Liver (tissue), 9 donors: ENCODE results near the gene FRMD4B. TPM values are rescaled to one million over a fixed set of nuclear protein-coding genes. Genes with fewer than 3 reads are reported as not detected.

ENCODE experiments used
- DNase-seq: peaks from one replicate; pipeline ENCODE4 v3.0.0-alpha.2; 2017; ENCODE audit warnings: low spot score
- H3K27ac ChIP-seq, 2 donors: one replicate each; pipeline ENCODE4 v1.7.0; 2013; ENCODE audit warnings: inconsistent platforms in 2 of 2, low read length in 2 of 2, control low read depth in 1 of 2, low read depth in 1 of 2, mild to moderate bottlenecking in 1 of 2
- H3K27me3 ChIP-seq, 4 donors: one replicate each; pipeline versions ENCODE4 v1.6.1 to v1.7.0; 2013; ENCODE audit warnings: low read length in 3 of 4, inconsistent platforms in 1 of 4, mild to moderate bottlenecking in 1 of 4, moderate library complexity in 1 of 4; ENCODE audit not compliant: control insufficient read depth in 4 of 4, insufficient read depth in 4 of 4
- H3K36me3 ChIP-seq, 4 donors: one replicate each; pipeline versions ENCODE4 v1.6.1 to v1.7.0; 2013; ENCODE audit warnings: low read length in 3 of 4, mild to moderate bottlenecking in 3 of 4, low read depth in 1 of 4, moderate library complexity in 1 of 4; ENCODE audit not compliant: control insufficient read depth in 4 of 4, insufficient read depth in 3 of 4
- H3K4me1 ChIP-seq, 4 donors: one replicate each; pipeline versions ENCODE4 v1.6.1 to v1.7.0; 2013; ENCODE audit warnings: low read length in 3 of 4, mild to moderate bottlenecking in 3 of 4, moderate library complexity in 1 of 4; ENCODE audit not compliant: control insufficient read depth in 4 of 4, insufficient read depth in 4 of 4
- H3K4me3 ChIP-seq, 3 donors: one replicate each; pipeline versions ENCODE4 v1.6.1 to v1.7.0; 2013; ENCODE audit warnings: low read length in 3 of 3, control low read depth in 1 of 3, low read depth in 1 of 3, mild to moderate bottlenecking in 1 of 3
- H3K9ac ChIP-seq, 2 donors: one replicate each; pipeline ENCODE4 v1.7.0; 2013; ENCODE audit warnings: low read length in 2 of 2, mild to moderate bottlenecking in 2 of 2, moderate library complexity in 2 of 2, control low read depth in 1 of 2, low read depth in 1 of 2
- H3K9me3 ChIP-seq, 4 donors: one replicate each; pipeline versions ENCODE4 v1.6.1 to v1.7.0; 2013; ENCODE audit warnings: low read length in 3 of 4; ENCODE audit not compliant: control insufficient read depth in 4 of 4
- EGR1 ChIP-seq, 2 donors: IDR thresholded peaks; 2 replicates each; pipeline ENCODE4 v1.6.1; 2016 to 2018; ENCODE audit warnings: antibody characterized with exemption in 2 of 2, low read depth in 2 of 2
- FOXA1 ChIP-seq: IDR thresholded peaks from 2 replicates; pipeline ENCODE4 v1.6.1; 2016; ENCODE audit warnings: antibody characterized with exemption
- FOXA2 ChIP-seq: IDR thresholded peaks from 2 replicates; pipeline ENCODE4 v1.6.1; 2016; ENCODE audit warnings: antibody characterized with exemption
- GABPA ChIP-seq, 2 donors: IDR thresholded peaks in 1 of 2; conservative IDR thresholded peaks in 1 of 2; 2 replicates each; pipeline ENCODE4 v1.6.1; 2016; ENCODE audit warnings: antibody characterized with exemption in 2 of 2, mild to moderate bottlenecking in 1 of 2, moderate library complexity in 1 of 2
- HNF4A ChIP-seq, 2 donors: conservative IDR thresholded peaks; 2 replicates each; pipeline ENCODE4 v1.6.1; 2016; ENCODE audit warnings: antibody characterized with exemption in 2 of 2, mild to moderate bottlenecking in 2 of 2
- HNF4G ChIP-seq: IDR thresholded peaks from 2 replicates; pipeline ENCODE4 v1.6.1; 2016; ENCODE audit warnings: antibody characterized with exemption
- NR2F2 ChIP-seq: IDR thresholded peaks from 2 replicates; pipeline ENCODE4 v1.6.1; 2016; ENCODE audit warnings: antibody characterized with exemption
- TAF1 ChIP-seq: conservative IDR thresholded peaks from 2 replicates; pipeline ENCODE4 v1.6.1; 2016; ENCODE audit warnings: antibody characterized with exemption, mild to moderate bottlenecking
- YY1 ChIP-seq: IDR thresholded peaks from 2 replicates; pipeline ENCODE4 v1.6.1; 2016; ENCODE audit warnings: antibody characterized with exemption, mild to moderate bottlenecking
- WGBS: extraction: QIAGEN DNeasy Blood & Tissue Kit; methylation state at CpG from one replicate; pipeline ENCODE4 v1.1.7; 2013; 5-methylcytosine and 5-hydroxymethylcytosine counted together
- polyA plus RNA-seq, 2 donors: library from polyadenylated mRNA; stranded (reverse) in 1 of 2; unstranded in 1 of 2; fragments of 200-250 nt in 1 of 2; fragments of >200 nt in 1 of 2; fragmentation: Nextera tagmentation in 1 of 2; extraction: Ambion mirVana in 1 of 2; gene quantifications; one replicate each; pipeline versions ENCODE4 v1.2.1 to v1.2.3, GENCODE V29; 2013 to 2015
- total RNA-seq, 2 donors: library from RNA; depleted of rRNA; stranded (reverse); fragments of >200 nt; gene quantifications; one replicate each; pipeline ENCODE4 v1.2.3, GENCODE V29; 2014
- TF ChIP-seq, protein P1 (sequence below): IDR thresholded peaks from 2 replicates; pipeline ENCODE4 v1.6.1; 2016; ENCODE audit warnings: antibody characterized with exemption
- TF ChIP-seq, protein P2 (sequence below): IDR thresholded peaks from 2 replicates; pipeline ENCODE4 v1.6.1; 2016; ENCODE audit warnings: antibody characterized with exemption, mild to moderate bottlenecking
- TF ChIP-seq, protein P3 (sequence below): fragments of 150-350 bp; IDR thresholded peaks from 2 replicates; pipeline ENCODE4 v1.5.1; 2017; ENCODE audit warnings: improper control_type of control experiment, low read depth, low read length; ENCODE audit not compliant: missing input control
- TF ChIP-seq, protein P4 (sequence below): IDR thresholded peaks from 2 replicates; pipeline ENCODE4 v1.6.1; 2016; ENCODE audit warnings: antibody characterized with exemption
- donor health status: healthy.
- donor health status: healthy.
- donor health status: healthy.
- donor health status: healthy.
- donor health status: healthy.

The FRMD4B gene
- total and polyA plus RNA-seq, 4 donors: 7.3 to 22.6 (median 15.0) TPM

DNA sequence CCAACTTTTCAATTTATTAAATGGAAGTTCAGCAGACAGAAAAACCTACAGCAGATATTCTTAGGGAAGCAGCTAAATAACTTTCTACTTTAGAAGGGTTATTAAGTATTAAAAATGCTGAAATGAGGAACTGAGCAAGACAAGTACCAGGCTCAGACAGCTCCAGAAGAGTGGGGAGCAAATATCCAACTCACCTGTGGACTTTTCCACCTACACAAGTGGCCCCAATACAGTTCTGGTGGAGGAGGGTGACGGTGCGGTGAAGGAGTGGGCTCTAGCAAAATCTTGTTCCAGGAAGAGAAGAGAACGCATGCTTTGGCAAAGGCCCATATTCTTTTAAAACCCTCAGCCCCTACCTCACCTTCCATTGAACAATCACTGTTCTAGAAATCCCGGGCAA, 133.7 kb downstream of the FRMD4B start:
- Histone ChIP-seq H3K4me3 (no peak overlapping the region), H3K9me3 (no peaks in the 10 kb centered on the region), H3K27me3 (no peaks in the 10 kb centered on the region), H3K4me1 (peaks cover 11 to 30% (median 21%) of the 10 kb centered on the region in 4 donors), H3K36me3 (no peaks in the 10 kb centered on the region), H3K9ac (no peak overlapping the region), H3K27ac (no peak overlapping the region)
- no peak for TF ChIP-seq HNF4G
- no peak for TF ChIP-seq FOXA2
- TF ChIP-seq, protein P1, sequence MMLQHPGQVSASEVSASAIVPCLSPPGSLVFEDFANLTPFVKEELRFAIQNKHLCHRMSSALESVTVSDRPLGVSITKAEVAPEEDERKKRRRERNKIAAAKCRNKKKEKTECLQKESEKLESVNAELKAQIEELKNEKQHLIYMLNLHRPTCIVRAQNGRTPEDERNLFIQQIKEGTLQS: no peak
- TF ChIP-seq, protein P2, sequence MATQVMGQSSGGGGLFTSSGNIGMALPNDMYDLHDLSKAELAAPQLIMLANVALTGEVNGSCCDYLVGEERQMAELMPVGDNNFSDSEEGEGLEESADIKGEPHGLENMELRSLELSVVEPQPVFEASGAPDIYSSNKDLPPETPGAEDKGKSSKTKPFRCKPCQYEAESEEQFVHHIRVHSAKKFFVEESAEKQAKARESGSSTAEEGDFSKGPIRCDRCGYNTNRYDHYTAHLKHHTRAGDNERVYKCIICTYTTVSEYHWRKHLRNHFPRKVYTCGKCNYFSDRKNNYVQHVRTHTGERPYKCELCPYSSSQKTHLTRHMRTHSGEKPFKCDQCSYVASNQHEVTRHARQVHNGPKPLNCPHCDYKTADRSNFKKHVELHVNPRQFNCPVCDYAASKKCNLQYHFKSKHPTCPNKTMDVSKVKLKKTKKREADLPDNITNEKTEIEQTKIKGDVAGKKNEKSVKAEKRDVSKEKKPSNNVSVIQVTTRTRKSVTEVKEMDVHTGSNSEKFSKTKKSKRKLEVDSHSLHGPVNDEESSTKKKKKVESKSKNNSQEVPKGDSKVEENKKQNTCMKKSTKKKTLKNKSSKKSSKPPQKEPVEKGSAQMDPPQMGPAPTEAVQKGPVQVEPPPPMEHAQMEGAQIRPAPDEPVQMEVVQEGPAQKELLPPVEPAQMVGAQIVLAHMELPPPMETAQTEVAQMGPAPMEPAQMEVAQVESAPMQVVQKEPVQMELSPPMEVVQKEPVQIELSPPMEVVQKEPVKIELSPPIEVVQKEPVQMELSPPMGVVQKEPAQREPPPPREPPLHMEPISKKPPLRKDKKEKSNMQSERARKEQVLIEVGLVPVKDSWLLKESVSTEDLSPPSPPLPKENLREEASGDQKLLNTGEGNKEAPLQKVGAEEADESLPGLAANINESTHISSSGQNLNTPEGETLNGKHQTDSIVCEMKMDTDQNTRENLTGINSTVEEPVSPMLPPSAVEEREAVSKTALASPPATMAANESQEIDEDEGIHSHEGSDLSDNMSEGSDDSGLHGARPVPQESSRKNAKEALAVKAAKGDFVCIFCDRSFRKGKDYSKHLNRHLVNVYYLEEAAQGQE: no peak
- 96% methylated on average over 4 of the region's 4 CpGs for WGBS
- no peak for DNase-seq

DNA sequence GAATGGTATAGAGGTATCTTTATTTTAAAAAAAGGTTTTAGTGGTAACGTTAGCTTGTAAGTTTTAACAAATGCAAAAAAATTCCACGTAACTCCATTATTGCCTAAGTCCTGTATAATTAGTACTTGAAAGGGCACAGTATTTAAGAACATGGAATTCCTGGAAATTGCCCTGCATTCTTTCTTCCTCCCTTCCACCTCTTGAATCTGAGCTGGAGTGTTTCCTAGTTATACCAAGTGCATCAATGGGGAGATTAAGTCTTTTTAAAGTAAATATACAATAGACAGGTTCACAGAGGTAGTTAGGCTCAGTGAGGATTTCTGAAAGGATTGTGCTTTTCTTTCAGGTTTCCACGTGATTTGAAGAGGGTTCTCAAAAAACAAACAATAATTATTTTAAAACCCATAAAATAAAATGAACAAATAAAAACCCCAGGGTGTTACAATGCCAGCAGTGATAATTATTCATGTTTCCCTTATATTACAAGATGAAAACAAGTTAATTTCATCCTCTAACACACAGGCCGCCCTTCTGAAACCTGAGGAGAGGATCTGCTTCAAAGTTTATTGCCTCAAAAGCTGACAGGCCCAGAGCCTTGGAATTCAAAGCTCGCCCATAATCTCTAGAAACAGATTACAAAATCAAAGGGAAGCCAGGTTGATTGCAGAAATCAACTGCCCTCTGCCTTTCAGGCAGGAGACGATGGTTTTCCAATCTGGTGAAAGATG, 134.6 kb downstream of the FRMD4B start:
- Histone ChIP-seq H3K4me1 (peaks cover 7 to 33% (median 22%) of the 10 kb centered on the region in 4 donors), H3K9ac (no peak overlapping the region), H3K36me3 (no peaks in the 10 kb centered on the region), H3K9me3 (no peaks in the 10 kb centered on the region), H3K27ac (no peak overlapping the region), H3K4me3 (no peak overlapping the region), H3K27me3 (no peaks in the 10 kb centered on the region)
- TF ChIP-seq YY1: no peak
- TF ChIP-seq, protein P3, sequence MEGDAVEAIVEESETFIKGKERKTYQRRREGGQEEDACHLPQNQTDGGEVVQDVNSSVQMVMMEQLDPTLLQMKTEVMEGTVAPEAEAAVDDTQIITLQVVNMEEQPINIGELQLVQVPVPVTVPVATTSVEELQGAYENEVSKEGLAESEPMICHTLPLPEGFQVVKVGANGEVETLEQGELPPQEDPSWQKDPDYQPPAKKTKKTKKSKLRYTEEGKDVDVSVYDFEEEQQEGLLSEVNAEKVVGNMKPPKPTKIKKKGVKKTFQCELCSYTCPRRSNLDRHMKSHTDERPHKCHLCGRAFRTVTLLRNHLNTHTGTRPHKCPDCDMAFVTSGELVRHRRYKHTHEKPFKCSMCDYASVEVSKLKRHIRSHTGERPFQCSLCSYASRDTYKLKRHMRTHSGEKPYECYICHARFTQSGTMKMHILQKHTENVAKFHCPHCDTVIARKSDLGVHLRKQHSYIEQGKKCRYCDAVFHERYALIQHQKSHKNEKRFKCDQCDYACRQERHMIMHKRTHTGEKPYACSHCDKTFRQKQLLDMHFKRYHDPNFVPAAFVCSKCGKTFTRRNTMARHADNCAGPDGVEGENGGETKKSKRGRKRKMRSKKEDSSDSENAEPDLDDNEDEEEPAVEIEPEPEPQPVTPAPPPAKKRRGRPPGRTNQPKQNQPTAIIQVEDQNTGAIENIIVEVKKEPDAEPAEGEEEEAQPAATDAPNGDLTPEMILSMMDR: no peak
- TF ChIP-seq EGR1 (IDR thresholded peaks at IDR 0.05; ENCODE audit: low read depth in 2 of 2): no peak
- no peak for DNase-seq
- 75% methylated on average over 6 of the region's 6 CpGs for WGBS

DNA sequence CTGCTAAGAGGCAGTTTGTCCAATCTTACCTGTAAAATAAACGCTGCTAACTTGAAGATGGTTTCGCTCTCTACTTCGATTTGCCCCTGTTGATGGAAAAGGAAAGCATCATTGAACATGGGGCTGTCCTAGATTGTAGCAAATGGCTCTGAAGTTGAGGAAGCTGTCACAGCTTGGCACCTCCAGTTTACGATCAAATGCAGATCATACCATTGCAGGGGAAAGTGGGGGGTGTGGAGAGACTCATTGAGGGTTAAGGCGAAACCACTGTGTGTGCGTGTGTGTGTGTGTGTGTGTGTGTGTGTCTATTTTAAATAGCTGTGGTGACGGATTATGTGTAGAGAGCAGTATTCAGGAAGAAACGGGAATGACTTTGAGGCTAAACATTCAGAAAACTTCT, 135.9 kb downstream of the FRMD4B start:
- Histone ChIP-seq H3K36me3 (no peaks in the 10 kb centered on the region), H3K27ac (peak overlapping the region; percentile 4 to 28), H3K9ac (peak overlapping the region in 1 of 2 donors; percentile 36), H3K4me3 (peak overlapping the region in 2 of 3 donors; percentile 53 to 61), H3K4me1 (peaks cover 4 to 25% (median 17%) of the 10 kb centered on the region in 4 donors), H3K27me3 (no peaks in the 10 kb centered on the region), H3K9me3 (no peaks in the 10 kb centered on the region)
- DNase-seq: peak; percentile 70
- WGBS: 25% methylated on average over 8 of the region's 8 CpGs
- peak; percentile 15 for TF ChIP-seq FOXA1
- TF ChIP-seq, protein P1: no peak
- TF ChIP-seq, protein P2: peak; percentile 37
- TF ChIP-seq FOXA2: no peak
- peak in 1 of 2 donors; percentile 31 for TF ChIP-seq EGR1 (IDR thresholded peaks at IDR 0.05; ENCODE audit: low read depth in 2 of 2)
- peak; percentile 57 to 64 for TF ChIP-seq HNF4A (conservative IDR thresholded peaks at IDR 0.05)
- no peak for TF ChIP-seq NR2F2
- TF ChIP-seq TAF1: peak; percentile 86
- TF ChIP-seq GABPA (IDR thresholded peaks at IDR 0.05 in 1 of 2, conservative IDR thresholded peaks at IDR 0.05 in 1 of 2): peak; percentile 54 to 81
- TF ChIP-seq, protein P4, sequence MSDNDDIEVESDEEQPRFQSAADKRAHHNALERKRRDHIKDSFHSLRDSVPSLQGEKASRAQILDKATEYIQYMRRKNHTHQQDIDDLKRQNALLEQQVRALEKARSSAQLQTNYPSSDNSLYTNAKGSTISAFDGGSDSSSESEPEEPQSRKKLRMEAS: peak; percentile 79
- peak; percentile 81 for TF ChIP-seq YY1
